HS-27A (cell line): ENCODE measurements around the gene CDH2.

Experiments
- DNase-seq: peaks from one replicate; pipeline ENCODE4 v3.0.0-alpha.2; 2012; ENCODE audit warnings: low read depth, missing footprints

The CDH2 gene

DNA sequence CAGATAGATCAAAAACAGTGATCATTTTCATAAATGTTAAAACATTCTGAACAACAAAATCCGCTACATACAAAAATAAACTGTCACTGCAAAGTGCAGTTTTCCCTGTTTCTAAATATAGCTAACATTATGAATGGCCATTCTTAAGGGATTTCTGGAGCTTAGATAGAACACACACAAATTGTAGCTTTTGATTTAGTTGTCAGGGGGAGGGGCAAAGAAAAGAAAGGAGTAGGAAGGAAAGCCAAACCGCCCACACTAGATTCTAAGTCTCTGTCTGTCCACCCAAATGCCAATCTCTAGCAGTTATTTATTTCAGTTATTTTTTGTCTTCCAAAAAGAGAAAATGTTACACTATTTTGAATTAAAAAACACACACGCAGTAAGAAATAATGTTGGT, 182.4 kb downstream of the CDH2 start:
- no peak for DNase-seq

DNA sequence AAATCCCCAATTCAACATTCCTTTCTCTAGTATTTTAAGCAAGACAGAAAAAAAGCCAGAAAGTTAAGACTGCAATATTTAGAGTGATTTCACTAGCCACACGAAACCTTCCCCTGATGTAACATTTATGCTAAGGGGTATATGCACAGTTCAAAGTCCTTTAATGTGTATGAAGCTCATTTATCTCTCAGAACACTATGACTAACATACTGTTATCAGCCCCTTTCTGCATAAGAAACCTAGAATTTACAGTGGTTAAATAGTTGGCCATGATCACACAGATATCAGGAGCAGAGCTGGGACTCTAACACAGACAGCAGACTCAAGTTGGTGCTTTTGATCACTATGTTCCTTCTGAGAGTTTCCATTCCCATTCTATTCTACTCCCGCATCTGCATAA, 185.5 kb downstream of the CDH2 start:
- no peak for DNase-seq

DNA sequence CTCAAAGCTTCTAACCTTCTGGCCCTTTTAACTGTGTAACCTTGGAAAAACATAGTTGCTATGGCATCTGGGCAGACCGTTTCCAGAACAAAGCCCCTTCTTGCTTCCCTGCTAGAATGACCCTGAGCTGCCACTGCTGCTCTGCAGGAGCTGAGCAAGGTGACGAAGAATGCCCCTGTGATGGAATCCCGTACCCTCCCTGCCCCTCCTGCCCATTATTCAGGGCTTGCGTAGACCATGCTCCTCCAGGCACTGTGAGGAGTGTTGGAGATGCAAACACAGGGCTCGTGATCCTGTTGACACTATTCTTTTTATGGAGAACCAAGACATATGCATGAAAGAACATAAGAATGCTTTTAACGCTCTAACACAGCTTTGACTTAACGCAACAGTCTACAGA, 191.1 kb downstream of the CDH2 start:
- DNase-seq: no peak

DNA sequence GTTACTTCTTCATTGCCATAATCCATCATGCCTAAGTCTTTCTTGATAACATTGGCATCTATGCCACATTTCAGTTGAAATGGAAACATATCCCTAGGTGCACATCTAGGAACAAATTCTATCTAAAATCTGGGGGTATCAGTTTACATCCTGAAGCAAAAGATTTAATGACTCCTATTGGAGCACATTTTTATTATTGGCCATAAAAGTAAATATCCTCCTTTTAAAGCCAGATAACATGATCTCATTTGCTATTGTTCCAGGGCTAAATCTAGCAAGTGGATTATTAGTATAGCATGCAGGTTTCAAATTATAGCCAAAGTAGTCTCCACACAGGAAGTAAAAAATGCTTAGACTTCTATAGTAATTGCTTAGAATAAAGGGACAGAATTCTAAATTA, 193.2 kb downstream of the CDH2 start:
- DNase-seq: no peak

DNA sequence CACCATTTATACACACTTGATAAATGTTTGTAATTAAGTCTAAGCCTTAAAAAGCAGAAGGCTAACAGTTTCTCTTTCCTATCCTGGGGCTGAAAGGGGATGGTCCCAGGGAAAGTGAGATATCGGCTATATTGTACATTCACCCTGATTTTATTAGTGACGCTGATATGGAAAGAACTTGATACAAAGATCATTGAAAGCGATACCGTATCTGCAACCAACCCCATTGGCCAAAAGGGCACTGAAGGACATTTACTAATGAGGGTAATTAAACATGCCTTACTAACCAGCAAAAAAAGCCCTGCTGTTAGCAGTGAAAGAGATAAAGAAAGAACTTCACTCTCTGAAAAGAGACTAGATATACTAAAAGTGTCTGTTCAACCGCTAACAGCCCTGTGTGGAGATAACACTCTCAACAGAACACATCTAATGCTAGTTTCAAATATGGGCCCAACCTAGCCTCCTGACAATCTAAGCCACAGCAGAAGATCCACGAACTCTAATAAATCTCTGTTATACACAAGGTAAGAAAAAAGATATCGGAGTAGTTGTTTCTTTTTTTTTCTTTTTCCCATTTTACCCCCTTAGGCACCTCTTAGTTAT, 200.0 kb downstream of the CDH2 start:
- DNase-seq: no peak

DNA sequence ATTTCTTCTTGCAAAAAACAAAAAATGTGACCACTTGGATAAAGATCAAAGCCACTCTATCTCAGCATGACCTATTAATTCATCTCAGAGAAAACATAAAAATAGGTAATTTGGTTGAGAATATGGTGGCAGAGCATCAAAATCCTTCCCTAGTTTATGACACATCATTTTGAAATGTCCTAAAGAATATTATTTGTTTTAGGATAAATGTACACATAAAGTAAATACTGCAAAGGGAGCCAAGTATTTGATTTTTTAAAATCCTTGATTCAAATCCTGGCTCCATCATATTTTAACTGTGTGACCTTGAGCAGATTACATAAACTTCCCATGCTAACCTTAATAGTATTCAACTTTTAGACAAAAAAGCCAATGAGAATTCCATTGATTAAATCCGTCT, 206.6 kb downstream of the CDH2 start:
- DNase-seq: no peak

DNA sequence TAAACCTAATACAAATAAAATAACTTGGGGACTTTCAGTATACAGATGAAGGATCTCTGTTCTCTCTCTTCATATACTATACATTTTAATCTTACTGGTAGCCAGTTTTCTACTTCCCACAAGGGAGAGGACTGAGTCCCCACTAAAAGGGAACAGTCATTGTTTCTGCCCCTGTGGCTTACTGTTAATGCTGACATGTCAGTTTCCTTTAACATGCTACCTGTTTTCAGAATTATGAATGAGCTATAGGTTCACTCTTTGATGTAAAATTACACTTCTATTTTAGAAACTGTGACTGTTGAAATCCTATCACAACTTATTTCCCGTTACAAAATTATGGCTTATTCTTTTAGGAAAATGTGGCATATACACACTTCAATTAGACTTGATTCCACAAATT, 207.7 kb downstream of the CDH2 start:
- DNase-seq: no peak

DNA sequence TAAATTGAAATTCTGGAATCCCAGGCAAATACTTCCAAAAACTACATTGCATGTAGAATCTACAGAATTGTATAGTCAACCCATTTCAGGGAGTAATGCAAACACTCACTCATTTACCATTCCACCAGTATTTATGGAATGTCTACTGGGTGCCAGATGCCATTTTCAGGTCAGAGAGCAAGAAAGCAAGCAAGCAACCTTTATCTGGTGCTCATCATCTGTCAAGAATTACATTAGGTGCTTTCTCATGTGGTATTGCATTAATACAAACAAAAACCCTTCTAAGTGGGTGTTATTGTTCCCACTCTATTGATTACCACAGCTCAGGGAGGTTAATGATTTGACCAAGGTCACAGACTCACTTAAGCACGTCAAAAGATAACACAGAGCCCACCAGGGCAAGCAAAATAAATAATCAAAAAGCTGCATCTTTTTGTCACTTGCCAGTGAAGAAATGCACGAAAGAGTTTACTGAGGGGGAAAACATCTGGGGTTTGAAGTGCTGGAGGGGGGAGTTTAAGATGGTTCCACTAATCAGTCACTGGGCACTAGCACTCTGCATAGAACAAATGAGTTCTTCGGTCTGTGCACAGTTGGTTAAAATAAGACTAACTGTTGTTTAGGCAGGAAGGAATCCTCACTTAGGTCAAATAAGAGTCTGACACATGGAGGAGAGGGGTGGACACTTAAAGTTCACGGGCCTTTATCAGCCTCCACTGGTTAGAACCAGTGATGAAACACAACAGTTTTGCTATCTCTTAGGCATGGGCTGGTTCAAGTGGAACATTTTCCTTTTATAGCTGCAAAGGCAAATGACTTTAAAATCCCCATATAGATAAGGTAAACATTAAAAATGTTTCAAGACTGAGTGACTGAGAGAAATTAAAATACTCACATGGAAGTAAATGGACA, 208.8 kb downstream of the CDH2 start:
- DNase-seq: peak; percentile 19

DNA sequence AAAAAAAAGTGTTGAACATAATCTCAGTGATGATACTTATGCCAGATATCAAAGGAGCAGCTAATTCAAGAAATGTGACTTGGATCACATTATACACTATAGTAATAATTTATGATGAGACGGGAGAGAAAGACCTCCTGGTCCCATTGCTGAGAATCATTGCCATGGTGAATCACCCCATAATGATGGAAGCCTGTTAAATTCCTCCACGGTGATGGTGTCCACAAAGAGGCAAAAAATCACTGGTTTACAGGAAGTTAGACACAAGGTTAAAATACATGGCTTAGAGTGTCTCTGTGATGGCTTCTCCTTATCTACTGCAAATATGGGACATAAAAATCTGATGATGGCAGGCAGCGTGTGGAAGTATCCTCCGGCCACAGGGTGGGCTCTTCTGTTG, 210.0 kb downstream of the CDH2 start:
- DNase-seq: no peak

DNA sequence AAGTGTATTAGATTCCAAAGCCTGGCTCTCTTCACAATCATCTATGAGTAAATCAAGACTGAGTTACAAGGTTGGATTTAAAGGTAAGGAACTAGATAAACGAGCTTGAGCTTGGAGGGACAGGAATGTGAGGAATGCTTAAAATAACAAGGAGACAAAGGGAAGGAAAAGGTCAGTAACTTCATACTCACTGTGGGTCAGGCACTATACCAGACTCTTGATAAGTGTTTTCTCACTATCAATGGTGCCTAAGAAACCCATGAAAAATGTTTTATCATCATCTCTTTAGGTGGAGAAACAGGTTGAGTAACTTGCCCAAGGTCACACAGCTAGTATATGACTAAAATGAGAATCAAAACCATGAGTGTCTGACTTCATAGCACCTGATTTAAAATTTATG, 212.1 kb downstream of the CDH2 start:
- no peak for DNase-seq

DNA sequence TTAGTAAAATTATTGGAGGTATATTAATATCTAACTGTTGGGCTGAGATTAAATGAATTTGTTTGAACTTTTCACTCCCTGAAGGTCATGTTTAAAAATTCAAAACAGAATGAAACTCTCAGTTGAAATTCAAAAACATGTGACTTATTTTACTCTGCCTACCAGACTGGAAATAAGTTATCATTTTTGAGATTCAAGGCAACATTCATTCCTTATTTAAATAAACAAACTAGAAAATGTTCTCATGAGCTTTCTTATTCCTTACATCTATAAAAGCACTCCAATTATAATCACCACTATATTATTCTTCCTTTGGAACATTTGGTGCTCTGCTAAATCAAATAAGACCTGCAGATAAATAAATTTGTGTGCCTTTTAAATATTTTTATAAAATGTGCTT, 217.8 kb downstream of the CDH2 start:
- DNase-seq: no peak

DNA sequence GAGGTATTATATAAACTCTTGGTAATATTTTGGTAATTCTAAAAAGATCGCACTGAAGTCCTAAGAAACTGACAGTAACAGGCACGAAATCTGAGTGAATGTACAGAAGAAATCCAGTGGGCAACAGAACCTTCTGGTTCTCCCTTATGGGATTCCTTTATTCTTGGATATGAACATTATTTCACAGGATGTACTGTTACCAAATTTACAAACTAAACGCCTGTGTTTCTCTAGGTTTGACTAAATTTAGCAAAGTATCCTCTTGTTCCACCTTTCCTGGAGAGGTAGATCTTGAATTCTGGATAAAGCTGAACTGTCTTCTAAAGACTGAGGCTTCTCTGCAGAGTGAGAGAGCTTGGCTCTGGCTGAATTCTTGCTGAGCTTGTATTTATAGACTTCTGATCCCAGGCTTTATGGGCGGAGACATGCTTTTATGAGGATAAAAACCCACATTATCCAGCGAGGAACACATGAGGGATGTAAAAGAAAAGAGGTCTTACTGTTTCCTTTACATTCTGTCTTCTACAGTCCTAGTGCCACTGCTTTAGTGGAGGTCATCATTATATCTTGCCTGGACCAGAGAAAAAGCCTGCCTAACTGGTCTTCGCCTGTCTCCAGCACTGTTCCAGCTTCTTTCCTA, 220.8 kb downstream of the CDH2 start:
- no peak for DNase-seq

DNA sequence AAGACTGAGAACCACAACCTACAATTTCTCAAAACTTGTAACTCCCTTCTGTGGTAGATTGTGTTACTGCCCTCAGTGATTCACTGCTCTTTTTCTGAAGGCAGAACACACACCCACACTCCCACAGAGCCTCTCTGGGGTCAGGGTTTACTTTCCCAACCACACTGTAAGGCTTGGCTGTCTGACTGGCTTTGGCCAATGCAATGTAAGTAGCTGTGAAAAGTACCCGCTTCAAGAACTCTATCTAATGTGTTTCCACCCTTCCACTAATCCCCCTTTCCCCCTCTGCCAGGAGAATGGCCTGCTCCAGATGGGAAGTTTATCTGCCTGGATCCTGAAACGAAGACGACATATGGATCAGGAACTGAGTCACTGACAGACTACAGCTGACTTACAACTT, 222.7 kb downstream of the CDH2 start:
- no peak for DNase-seq

DNA sequence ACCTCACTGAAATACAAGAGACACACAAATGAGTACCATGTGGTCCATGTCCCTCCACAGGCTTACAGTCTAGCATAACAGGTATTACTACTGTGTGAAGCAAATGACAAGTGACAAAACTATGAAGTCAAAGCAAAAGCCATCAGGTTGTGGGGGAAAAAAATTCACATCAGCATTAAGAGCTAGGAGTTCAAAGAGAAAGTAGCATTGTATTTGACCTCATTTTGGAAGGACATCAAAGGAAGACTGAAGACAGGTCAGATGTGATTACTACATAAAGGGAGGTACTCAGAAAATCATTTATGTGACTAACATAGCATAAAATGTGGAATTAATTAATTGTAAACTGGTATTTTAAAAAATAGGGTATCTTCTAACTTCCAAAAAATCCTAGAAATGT, 224.2 kb downstream of the CDH2 start:
- no peak for DNase-seq

DNA sequence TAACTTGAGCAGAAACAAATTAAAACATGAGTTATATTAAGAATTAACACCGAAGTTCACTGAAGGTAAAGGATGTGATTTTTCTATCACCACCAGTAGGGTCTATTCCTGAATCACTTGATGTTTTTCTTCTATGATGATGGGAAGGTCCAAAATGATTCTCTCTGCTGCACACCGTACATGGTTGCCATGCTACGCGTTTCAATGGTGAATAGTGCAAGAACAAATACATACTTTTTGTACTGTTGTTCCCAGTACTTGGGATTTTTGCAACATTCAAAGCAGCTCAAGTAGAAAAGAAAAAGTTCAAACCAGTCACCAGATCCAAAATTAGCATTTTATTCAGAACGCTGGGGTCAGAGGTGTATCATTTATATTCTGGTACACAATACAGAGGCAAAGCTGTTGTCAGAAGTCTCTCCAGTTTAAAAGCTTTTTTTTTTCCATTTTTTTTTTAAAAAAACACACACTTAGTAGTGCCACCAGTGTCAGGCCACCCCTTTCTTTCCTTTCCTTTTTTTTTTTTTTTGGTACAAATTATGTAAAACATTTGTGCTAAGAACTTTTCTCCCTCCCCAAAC, 226.2 kb downstream of the CDH2 start:
- no peak for DNase-seq

DNA sequence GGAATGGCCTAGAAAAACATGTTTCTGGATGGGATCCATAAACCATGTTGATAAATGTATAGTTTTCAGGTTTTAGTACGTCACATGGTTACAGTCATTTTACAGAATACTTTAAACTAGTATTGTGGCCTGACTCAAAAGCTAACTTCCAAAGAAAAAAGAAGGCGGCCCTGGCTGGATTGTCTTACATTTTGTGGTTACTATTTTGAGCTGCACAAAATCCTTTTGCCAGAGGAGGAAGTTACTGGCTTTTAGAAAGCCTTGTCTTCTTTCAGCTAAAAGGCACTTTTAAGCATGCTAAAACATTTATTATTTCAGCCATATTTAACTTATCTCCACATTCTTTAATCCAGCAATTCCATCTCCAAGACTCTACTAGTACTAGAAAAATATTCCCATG, 227.9 kb downstream of the CDH2 start:
- no peak for DNase-seq

DNA sequence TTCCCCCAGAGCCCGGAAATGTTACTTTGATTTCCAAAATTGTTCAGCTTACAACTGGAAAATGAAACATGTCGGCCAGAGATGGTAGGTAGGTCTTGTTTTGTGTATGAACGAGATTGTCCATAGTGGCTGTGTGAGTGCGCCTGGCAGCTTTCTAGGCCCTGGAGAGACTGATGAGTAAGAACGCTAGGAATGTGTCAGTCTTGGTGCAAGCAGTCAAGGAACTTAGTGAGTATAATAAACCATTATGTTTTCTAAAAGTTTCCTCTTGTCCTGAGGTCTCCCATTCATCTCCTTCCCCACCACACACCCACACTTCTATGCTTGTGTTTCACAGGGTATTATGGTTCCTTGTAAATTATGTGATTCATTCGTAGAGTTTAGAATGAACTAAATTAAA, 234.2 kb downstream of the CDH2 start:
- DNase-seq: no peak

DNA sequence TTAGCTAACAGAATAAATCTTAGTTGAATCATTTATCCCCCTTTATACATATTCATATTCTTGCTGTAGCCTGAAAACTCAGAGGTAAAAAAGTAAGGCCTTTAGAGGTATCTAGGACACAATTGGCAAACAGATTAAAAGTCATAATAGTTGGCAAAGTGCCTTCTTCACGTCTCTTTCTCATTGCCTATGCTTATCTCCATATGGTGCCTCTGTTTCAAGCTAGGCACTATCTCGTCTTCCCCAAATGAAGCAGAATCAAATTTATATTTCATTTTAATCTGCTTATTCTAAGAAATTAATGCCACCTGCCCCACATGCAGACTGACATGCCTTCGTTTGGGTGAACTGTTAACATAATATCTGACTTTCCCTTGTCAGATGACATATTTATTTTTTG, 245.4 kb downstream of the CDH2 start:
- DNase-seq: no peak

DNA sequence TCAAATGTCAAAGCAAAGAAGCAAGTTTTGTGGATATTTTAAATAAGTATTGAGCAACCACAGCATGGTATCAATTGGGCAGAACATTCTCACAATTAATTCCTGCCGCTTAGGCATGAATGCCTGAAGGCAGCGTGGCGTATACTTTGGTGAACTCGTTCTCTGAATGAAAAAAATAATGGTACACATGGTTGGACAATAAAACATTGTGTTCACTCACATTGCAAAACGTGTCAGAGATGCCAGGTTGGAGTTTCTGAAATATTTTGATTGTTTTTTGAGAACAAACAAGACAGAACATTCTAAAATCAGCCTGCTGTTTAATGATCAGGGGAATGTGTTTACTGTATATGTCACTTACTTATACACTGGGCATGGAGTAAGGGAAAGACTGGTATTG, 254.2 kb downstream of the CDH2 start:
- no peak for DNase-seq

DNA sequence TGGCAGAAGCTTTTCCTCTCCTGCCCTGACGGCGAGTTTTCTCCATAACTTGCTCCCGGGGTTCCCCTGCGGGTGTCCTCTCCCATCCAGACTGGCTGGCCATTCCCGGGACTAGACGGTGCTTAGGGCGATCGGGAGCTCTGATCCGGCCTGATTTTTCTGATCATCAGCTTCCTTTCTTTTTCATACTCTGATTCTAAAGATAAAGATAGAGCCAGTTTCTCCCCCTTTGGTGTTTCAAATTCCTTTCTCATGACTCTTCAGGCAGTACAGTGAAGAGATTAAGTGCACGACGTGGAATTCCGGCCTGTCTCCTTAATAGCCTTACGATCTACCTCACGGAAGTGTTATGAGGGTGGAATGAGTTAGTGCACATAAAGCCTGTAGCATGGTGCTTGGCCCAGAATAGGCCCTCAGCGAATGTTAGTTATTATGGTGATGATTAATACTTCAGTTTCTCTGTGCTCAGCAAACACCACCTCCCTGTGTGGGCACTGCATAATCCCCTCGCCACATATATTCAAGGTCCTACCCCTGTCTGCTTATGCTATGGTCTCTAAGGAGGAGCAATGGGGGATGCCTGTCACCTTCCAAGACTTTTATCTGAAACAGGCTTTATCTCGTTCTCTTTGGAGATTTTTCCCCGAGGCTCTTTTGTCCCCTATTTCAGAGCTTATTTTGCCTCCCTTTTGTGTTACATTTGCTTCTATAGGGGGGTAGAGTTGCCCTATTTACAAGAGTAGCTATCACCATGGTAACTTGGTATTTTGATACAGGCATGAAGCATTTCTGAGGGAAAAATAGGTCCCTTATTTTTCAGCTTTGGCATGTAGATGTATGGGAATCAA, 254.8 kb downstream of the CDH2 start:
- DNase-seq: peak; percentile 83

DNA sequence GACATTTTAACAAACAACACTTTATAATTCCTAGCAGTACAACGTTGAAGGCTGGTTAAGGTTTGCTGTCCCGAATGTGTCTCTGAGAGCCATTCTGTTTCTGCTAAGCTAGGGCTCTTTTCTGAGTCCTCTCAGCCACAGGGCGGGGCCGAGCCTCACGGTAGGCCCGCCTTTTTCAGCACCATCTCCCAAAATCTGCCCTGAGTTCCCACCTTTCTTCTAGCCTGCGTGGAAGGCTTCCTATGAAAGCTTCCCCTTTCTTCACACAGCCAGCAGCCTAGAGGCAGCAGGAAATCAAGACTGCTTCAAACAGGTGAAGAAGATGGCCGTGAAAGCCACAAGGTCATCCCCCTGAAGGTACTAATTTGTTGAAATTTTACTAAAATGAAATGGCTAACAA, 255.5 kb downstream of the CDH2 start:
- peak; percentile 15 for DNase-seq

DNA sequence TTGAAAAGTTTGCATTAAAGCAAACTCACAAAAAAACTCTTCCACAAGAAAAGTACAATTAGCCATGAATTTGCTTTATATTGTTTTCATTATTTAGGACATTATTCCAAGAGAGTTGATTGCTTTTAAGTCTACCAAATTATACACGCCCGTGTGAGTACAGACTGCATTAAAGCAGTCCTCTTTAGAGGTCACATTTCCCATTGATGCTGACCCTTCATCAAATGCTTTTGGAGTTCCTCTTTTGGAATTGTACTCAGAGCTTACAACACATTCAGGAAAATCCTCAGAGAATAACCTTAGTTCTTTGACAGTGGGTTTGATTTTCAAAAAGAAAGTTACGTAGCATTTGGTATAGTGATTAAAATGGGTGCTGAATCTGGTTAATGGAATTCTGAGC, 256.1 kb downstream of the CDH2 start:
- DNase-seq: no peak
